HCT116 (cell line): Measurements from ENCODE around the gene SDK2.

Experiments
- CTCF ChIP-seq, 3 experiments: fragments of 200-600 bp in 1 of 3; sonication (generic) in 1 of 3; IDR thresholded peaks in 2 of 3; conservative IDR thresholded peaks in 1 of 3; 2 replicates each; pipeline ENCODE4 v1.5.1; 2012 to 2017; ENCODE audit warnings: low read depth in 2 of 3, low read length in 2 of 3, antibody characterized with exemption in 1 of 3, borderline replicate concordance in 1 of 3, control low read depth in 1 of 3, mild to moderate bottlenecking in 1 of 3, mixed read lengths in 1 of 3, mixed run types in 1 of 3, moderate library complexity in 1 of 3; ENCODE audit not compliant: insufficient read depth in 1 of 3
- RAD21 ChIP-seq: IDR thresholded peaks from 2 replicates; pipeline ENCODE4 v1.6.1; 2012; ENCODE audit warnings: low read depth, mild to moderate bottlenecking

GRCh38 chr17:73637866-73638265 is 6.4 kb downstream of the SDK2 start:
- TF ChIP-seq CTCF (IDR thresholded peaks at IDR 0.05 in 2 of 3, conservative IDR thresholded peaks at IDR 0.05 in 1 of 3; ENCODE audit: borderline replicate concordance in 1 of 3, insufficient read depth in 1 of 3, low read depth in 2 of 3, low read length in 2 of 3) (no peak), RAD21 (no peak)
